WERI-Rb-1 (cell line): ENCODE results near the gene ANAPC4.

Source experiments
- DNase-seq: peaks from one replicate; pipeline ENCODE4 v3.0.0-alpha.2; 2020
- H3K27ac ChIP-seq: fragments of 250-450 bp; sonication (Bioruptor Pico); 2 replicates; pipeline ENCODE4 v1.5.1; 2020; ENCODE audit warnings: mild to moderate bottlenecking, moderate library complexity
- H3K27me3 ChIP-seq: fragments of 250-450 bp; sonication (Bioruptor Pico); 2 replicates; pipeline ENCODE4 v1.5.1; 2021; ENCODE audit warnings: mild to moderate bottlenecking, low read depth, moderate library complexity; ENCODE audit not compliant: insufficient read depth, severe bottlenecking
- H3K36me3 ChIP-seq: fragments of 250-450 bp; sonication (Bioruptor Pico); 2 replicates; pipeline ENCODE4 v1.5.1; 2020; ENCODE audit warnings: mild to moderate bottlenecking, moderate library complexity
- H3K4me3 ChIP-seq: 2 replicates; pipeline ENCODE4 v1.5.1; 2011; ENCODE audit warnings: low read depth, mild to moderate bottlenecking, control low read depth, low read length
- H3K9me3 ChIP-seq: fragments of 250-450 bp; sonication (Bioruptor Pico); 2 replicates; pipeline ENCODE4 v1.5.1; 2021; ENCODE audit warnings: mild to moderate bottlenecking, moderate library complexity; ENCODE audit not compliant: severe bottlenecking
- TF ChIP-seq, protein P1 (sequence below): IDR thresholded peaks from 2 replicates; pipeline ENCODE4 v1.5.1; 2011; ENCODE audit warnings: low read depth, mild to moderate bottlenecking, control low read depth, inconsistent platforms, low read length

ANAPC4 gene

DNA sequence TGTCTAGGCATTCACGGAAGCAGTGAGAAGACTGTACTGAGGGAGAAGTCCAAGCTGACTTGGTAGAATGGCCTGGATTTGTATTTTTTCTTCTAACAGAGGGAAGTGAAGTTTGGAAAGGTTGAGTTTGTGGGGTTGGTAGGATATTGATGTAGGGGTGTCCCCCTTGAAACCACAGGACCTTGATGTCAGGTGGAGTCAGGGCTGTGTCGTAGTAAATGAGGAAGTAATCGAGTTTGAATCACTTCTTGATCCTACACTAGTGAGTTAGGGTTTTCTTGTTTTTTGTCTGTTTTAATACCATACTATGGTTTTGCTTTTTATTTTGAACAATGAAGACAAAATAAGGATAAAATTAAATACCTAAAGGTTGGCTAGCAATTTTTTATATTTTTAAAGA, 30.1 kb upstream of the ANAPC4 start:
- peak overlapping the region; percentile 13 for H3K27ac ChIP-seq
- no peak for DNase-seq
- H3K27me3 ChIP-seq = no peaks in the 10 kb centered on the region
- no peaks in the 10 kb centered on the region for H3K36me3 ChIP-seq
- TF ChIP-seq, protein P1, sequence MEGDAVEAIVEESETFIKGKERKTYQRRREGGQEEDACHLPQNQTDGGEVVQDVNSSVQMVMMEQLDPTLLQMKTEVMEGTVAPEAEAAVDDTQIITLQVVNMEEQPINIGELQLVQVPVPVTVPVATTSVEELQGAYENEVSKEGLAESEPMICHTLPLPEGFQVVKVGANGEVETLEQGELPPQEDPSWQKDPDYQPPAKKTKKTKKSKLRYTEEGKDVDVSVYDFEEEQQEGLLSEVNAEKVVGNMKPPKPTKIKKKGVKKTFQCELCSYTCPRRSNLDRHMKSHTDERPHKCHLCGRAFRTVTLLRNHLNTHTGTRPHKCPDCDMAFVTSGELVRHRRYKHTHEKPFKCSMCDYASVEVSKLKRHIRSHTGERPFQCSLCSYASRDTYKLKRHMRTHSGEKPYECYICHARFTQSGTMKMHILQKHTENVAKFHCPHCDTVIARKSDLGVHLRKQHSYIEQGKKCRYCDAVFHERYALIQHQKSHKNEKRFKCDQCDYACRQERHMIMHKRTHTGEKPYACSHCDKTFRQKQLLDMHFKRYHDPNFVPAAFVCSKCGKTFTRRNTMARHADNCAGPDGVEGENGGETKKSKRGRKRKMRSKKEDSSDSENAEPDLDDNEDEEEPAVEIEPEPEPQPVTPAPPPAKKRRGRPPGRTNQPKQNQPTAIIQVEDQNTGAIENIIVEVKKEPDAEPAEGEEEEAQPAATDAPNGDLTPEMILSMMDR = no peak
- H3K4me3 ChIP-seq = no peak overlapping the region
- H3K9me3 ChIP-seq = no peaks in the 10 kb centered on the region

DNA sequence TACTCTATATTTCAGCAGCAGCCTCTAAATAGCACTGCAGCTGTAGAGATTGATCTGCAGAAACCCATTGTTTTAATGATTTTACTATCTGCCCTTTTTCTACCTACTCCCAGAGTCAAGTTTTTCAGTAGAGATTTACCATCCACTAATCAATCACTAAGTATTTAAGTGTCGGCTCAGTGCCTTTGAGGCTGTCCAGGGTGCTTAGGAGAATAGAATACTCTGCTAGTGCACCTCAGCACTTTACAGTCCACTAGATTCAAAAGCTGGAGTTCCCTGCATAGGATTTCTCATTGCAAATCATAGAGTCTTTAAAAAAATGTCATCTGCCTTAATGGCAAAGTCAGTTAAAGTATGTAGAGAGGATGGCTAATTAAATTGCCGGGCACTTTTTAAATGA, 29.6 kb upstream of the ANAPC4 start:
- peak; percentile 52 for DNase-seq
- Histone ChIP-seq H3K9me3 (no peaks in the 10 kb centered on the region), H3K27me3 (no peaks in the 10 kb centered on the region), H3K36me3 (no peaks in the 10 kb centered on the region), H3K27ac (peak overlapping the region; percentile 13), H3K4me3 (no peak overlapping the region)
- TF ChIP-seq, protein P1 = no peak

DNA sequence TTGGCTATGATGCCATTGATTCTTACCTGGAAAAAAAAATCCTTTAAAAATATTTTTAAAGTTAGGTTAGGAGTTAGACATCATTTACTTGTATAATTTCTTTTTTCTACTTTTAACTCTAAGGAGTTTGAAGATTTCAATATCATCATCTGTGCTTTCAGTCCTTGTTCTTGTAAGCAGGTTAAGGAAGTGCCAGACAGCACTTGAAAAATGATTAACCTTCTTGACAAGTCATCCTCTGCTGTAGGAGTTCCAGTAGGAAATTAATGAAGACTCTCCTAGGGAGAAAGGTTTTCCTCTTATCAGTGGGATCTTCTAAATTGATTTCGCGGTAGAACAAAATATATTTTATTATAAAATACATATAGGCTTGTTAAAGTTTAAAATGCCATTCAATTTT, 29.1 kb upstream of the ANAPC4 start:
- no peaks in the 10 kb centered on the region for H3K9me3 ChIP-seq
- DNase-seq = no peak
- TF ChIP-seq, protein P1 = no peak
- H3K4me3 ChIP-seq = no peak overlapping the region
- no peaks in the 10 kb centered on the region for H3K27me3 ChIP-seq
- peak overlapping the region; percentile 6; the same call in 1 of the 2 replicates for H3K27ac ChIP-seq
- no peaks in the 10 kb centered on the region for H3K36me3 ChIP-seq

DNA sequence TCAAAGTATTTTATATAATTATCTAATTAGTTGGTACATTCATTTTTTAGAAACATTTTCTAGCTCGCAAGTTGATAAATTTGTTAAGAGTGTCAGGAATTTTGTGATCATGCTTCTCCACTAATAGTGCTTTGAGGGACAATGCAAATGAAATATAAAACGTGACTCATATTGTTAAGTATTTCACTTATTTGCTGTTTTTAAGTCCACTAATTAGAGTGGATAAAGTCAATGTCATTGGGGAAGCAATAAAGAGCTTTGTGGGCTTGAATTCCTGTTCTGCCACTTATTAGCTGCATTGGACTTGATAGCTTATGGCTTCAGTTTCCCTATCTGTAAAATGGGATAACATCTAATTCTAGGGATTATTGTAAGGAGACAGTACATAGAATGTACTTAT, 26.5 kb upstream of the ANAPC4 start:
- no peaks in the 10 kb centered on the region for H3K36me3 ChIP-seq
- no peak overlapping the region for H3K4me3 ChIP-seq
- H3K9me3 ChIP-seq = no peaks in the 10 kb centered on the region
- H3K27me3 ChIP-seq = no peaks in the 10 kb centered on the region
- no peak overlapping the region for H3K27ac ChIP-seq
- DNase-seq = no peak
- TF ChIP-seq, protein P1 = no peak

DNA sequence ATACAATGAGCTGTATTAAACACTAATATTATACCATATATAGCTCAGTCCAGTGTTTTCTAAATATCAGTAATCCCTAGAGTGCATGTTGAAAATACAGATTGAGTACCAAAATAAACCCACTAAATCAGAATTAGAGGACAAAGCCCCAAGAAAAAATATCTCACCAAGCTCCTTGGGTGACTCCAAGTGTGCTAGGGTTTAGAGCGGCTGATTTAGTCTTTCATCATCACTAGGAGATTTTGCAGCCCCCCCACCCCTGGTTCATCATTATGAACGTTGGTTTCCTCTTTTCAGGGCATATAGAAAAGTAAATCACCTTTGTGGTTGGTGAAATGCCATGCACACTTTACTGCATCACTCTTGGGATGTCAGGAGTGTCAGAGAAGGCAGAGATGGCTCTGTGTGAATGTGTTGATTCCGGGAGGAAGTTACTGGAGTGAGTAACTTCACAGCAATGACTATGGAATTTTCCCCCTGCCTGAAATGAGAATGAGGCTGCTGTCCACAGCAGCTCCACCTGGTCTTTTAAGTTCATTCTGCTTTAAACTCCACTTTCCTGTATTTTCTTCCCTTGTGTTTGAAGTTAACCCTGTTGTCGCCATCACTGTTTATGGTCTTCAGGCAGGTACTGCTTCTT, 25.2 kb upstream of the ANAPC4 start:
- no peaks in the 10 kb centered on the region for H3K36me3 ChIP-seq
- TF ChIP-seq, protein P1 = no peak
- no peaks in the 10 kb centered on the region for H3K9me3 ChIP-seq
- DNase-seq = no peak
- H3K4me3 ChIP-seq = no peak overlapping the region
- H3K27me3 ChIP-seq = no peaks in the 10 kb centered on the region
- no peak overlapping the region for H3K27ac ChIP-seq

DNA sequence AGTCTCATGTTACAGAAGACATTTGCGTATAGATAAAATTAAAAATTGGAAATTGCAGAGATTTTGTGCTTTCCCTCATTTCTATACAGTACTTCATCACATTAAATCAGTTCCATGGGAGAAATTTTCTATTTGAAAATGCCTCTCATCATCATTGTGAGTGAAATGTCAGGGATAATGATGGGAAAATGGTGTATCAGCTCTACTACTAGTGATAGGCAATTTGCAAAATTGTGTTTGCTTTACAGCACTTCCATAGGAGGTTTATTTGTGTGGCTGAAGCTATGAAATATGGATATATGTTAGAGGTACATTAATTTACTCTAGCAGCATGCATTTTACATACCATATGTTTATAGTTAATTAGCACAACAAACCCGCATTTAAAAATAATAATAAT, 21.0 kb upstream of the ANAPC4 start:
- H3K27me3 ChIP-seq = no peaks in the 10 kb centered on the region
- no peak for DNase-seq
- TF ChIP-seq, protein P1 = no peak
- no peak overlapping the region for H3K27ac ChIP-seq
- no peaks in the 10 kb centered on the region for H3K36me3 ChIP-seq
- H3K9me3 ChIP-seq = peaks cover under 1% of the 10 kb centered on the region
- H3K4me3 ChIP-seq = no peak overlapping the region
